Sigmoid colon (tissue), 7 donors: Measurements from ENCODE around the gene RIMKLB. TPM values are rescaled to one million over a fixed set of nuclear protein-coding genes. Genes with fewer than 3 reads are reported as not detected.

Experiments used
- DNase-seq: peaks from one replicate; pipeline ENCODE4 v3.0.0-alpha.2; 2019
- H3K27ac ChIP-seq, 4 donors: fragments of 200-600 bp; sonication (generic); one replicate each; pipeline ENCODE4 v1.5.1; 2016 to 2019; ENCODE audit warnings: mild to moderate bottlenecking in 1 of 4
- H3K27me3 ChIP-seq, 3 donors: fragments of 200-600 bp; sonication (generic); one replicate each; pipeline ENCODE4 v1.5.1; 2019; ENCODE audit warnings: mild to moderate bottlenecking in 1 of 3
- H3K36me3 ChIP-seq, 4 donors: fragments of 200-600 bp; sonication (generic); one replicate each; pipeline ENCODE4 v1.5.1; 2016 to 2019
- H3K4me1 ChIP-seq, 4 donors: fragments of 200-600 bp; sonication (generic); one replicate each; pipeline ENCODE4 v1.5.1; 2017 to 2019
- H3K4me3 ChIP-seq, 4 donors: fragments of 200-600 bp; sonication (generic); one replicate each; pipeline ENCODE4 v1.5.1; 2017 to 2019; ENCODE audit warnings: mild to moderate bottlenecking in 2 of 4, moderate library complexity in 1 of 4
- H3K9me3 ChIP-seq, 4 donors: fragments of 200-600 bp in 3 of 4; sonication (generic) in 3 of 4; one replicate each; pipeline versions ENCODE4 v1.5.1 to v1.6.1; 2013 to 2019
- EP300 ChIP-seq, 4 donors: sonication (generic); formaldehyde crosslinking; IDR thresholded peaks; one replicate each; pipeline ENCODE4 v1.6.1; 2017; ENCODE audit warnings: antibody characterized with exemption in 4 of 4
- POLR2A ChIP-seq, 2 donors: fragments of 450-650 bp; IDR thresholded peaks; one replicate each; pipeline ENCODE4 v1.6.1; 2016; ENCODE audit warnings: antibody characterized with exemption in 2 of 2, mild to moderate bottlenecking in 2 of 2, moderate library complexity in 2 of 2
- POLR2AphosphoS5 ChIP-seq, 4 donors: sonication (generic); formaldehyde crosslinking; IDR thresholded peaks; one replicate each; pipeline ENCODE4 v1.6.1; 2017; ENCODE audit warnings: antibody characterized with exemption in 4 of 4
- WGBS, 2 donors: extraction: QIAGEN DNeasy Blood & Tissue Kit; methylation state at CpG; one replicate each; pipeline ENCODE4 v1.1.7; 2013; 5-methylcytosine and 5-hydroxymethylcytosine counted together
- intact Hi-C: fragments of 100-400 bp; cut with DNase I; formaldehyde crosslinking; loops from one replicate; pipeline ENCODE4 v1.15.1; 2023
- polyA plus RNA-seq, 3 donors: library from polyadenylated mRNA; stranded (reverse); fragments of 200-250 nt; gene quantifications; one replicate each; pipeline ENCODE4 v1.2.3, GENCODE V29; 2013
- total RNA-seq, 4 donors: library from RNA; depleted of rRNA; stranded (reverse); fragments of >200 nt; gene quantifications; one replicate each; pipeline ENCODE4 v1.1.0, GENCODE V29; 2016
- TF ChIP-seq, protein P1 (sequence below), 4 experiments: fragments of 450-650 bp in 3 of 4; fragments of 200-600 bp in 1 of 4; IDR thresholded peaks; one replicate each; pipeline ENCODE4 v1.5.1; 2016 to 2019; ENCODE audit warnings: antibody characterized with exemption in 4 of 4, mild to moderate bottlenecking in 3 of 4, moderate library complexity in 2 of 4
- donor health status: healthy with polysubstance abuse.
- donor health status: Bipolar disorder and iron deficiency.
- donor health status: healthy.

RIMKLB gene
- total and polyA plus RNA-seq, 7 donors = 0.23 to 60.4 (median 52.3) TPM

- Histone ChIP-seq H3K36me3 (no peaks in the 10 kb centered on the region), H3K27me3 (no peaks in the 10 kb centered on the region), H3K4me1 (no peaks in the 10 kb centered on the region), H3K27ac (no peak overlapping the region), H3K4me3 (no peak overlapping the region), H3K9me3 (no peaks in the 10 kb centered on the region)
- 54 to 75% methylated on average over 7 of the region's 7 CpGs for WGBS, 2 donors
- DNase-seq = no peak
- intact Hi-C loops = no loop called here
- TF ChIP-seq EP300 (IDR thresholded peaks at IDR 0.05) = no peak
- TF ChIP-seq POLR2AphosphoS5 (IDR thresholded peaks at IDR 0.05) = no peak
- TF ChIP-seq, protein P1, sequence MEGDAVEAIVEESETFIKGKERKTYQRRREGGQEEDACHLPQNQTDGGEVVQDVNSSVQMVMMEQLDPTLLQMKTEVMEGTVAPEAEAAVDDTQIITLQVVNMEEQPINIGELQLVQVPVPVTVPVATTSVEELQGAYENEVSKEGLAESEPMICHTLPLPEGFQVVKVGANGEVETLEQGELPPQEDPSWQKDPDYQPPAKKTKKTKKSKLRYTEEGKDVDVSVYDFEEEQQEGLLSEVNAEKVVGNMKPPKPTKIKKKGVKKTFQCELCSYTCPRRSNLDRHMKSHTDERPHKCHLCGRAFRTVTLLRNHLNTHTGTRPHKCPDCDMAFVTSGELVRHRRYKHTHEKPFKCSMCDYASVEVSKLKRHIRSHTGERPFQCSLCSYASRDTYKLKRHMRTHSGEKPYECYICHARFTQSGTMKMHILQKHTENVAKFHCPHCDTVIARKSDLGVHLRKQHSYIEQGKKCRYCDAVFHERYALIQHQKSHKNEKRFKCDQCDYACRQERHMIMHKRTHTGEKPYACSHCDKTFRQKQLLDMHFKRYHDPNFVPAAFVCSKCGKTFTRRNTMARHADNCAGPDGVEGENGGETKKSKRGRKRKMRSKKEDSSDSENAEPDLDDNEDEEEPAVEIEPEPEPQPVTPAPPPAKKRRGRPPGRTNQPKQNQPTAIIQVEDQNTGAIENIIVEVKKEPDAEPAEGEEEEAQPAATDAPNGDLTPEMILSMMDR (IDR thresholded peaks at IDR 0.05) = no peak
- no peak for TF ChIP-seq POLR2A (IDR thresholded peaks at IDR 0.05)
These were observed 131.8 kb downstream of the RIMKLB start for GRCh38 chr12:8829621-8830020.

- Histone ChIP-seq H3K4me1 (no peaks in the 10 kb centered on the region), H3K27ac (no peak overlapping the region), H3K27me3 (no peaks in the 10 kb centered on the region), H3K36me3 (no peaks in the 10 kb centered on the region), H3K9me3 (no peaks in the 10 kb centered on the region), H3K4me3 (no peak overlapping the region)
- 82 to 86% methylated on average over 9 of the region's 9 CpGs for WGBS, 2 donors
- intact Hi-C loops = no loop called here
- DNase-seq = no peak
- TF ChIP-seq EP300 (IDR thresholded peaks at IDR 0.05) (no peak), POLR2A (IDR thresholded peaks at IDR 0.05) (no peak), POLR2AphosphoS5 (IDR thresholded peaks at IDR 0.05) (no peak)
- TF ChIP-seq, protein P1 (IDR thresholded peaks at IDR 0.05) = no peak
These were observed 133.3 kb downstream of the RIMKLB start for GRCh38 chr12:8831116-8831515.

GRCh38 chr12:8832500-8832899, 134.7 kb downstream of the RIMKLB start:
- Histone ChIP-seq H3K36me3 (no peaks in the 10 kb centered on the region), H3K4me1 (no peaks in the 10 kb centered on the region), H3K9me3 (no peaks in the 10 kb centered on the region), H3K27me3 (no peaks in the 10 kb centered on the region), H3K4me3 (no peak overlapping the region), H3K27ac (no peak overlapping the region)
- TF ChIP-seq, protein P1 (IDR thresholded peaks at IDR 0.05) = no peak
- TF ChIP-seq POLR2AphosphoS5 (IDR thresholded peaks at IDR 0.05) (no peak), EP300 (IDR thresholded peaks at IDR 0.05) (no peak), POLR2A (IDR thresholded peaks at IDR 0.05) (no peak)
- intact Hi-C loops = no loop called here
- no peak for DNase-seq
- WGBS, 2 donors = 71 to 79% methylated on average over 6 of the region's 6 CpGs

Other genes with a start within 250 kb of the RIMKLB start
- not detected for gene CLEC6A, start 242.0 kb upstream of the RIMKLB start, total RNA-seq
- gene CLEC6A, start 242.0 kb upstream of the RIMKLB start, polyA plus RNA-seq = under 1 TPM in 1 of 3 donors, not detected in 2; 0.29 TPM
- under 1 TPM in 3 of 4 donors, not detected in 1; 0.16 to 0.55 (median 0.41) TPM for gene CLEC4D, start 184.5 kb upstream of the RIMKLB start, total RNA-seq
- under 1 TPM in 1 of 3 donors, not detected in 2; 0.12 TPM for gene CLEC4D, start 184.5 kb upstream of the RIMKLB start, polyA plus RNA-seq
- 1 to 10 TPM; 1.9 to 5.4 (median 3.8) TPM for gene CLEC4E, start 157.1 kb upstream of the RIMKLB start, total RNA-seq
- gene CLEC4E, start 157.1 kb upstream of the RIMKLB start, polyA plus RNA-seq = 1 to 10 TPM in 2 of 3 donors, under 1 TPM in 1; 0.46 to 2.0 (median 1.8) TPM
- 1 to 10 TPM in 1 of 4 donors, not detected in 3; 1.1 TPM for gene AICDA, start 85.1 kb upstream of the RIMKLB start, total RNA-seq
- gene AICDA, start 85.1 kb upstream of the RIMKLB start, polyA plus RNA-seq = under 1 TPM in 2 of 3 donors, not detected in 1; 0.60 to 0.80 TPM
- gene MFAP5, start 35.2 kb upstream of the RIMKLB start, total RNA-seq = 100 to 1,000 TPM in 3 of 4 donors, 10 to 100 TPM in 1; 33.3 to 313 (median 209) TPM
- gene MFAP5, start 35.2 kb upstream of the RIMKLB start, polyA plus RNA-seq = 10 to 100 TPM in 1 of 3 donors, 1 to 10 TPM in 2; 6.2 to 36.0 (median 7.2) TPM
- not detected for gene A2ML1, start 124.6 kb downstream of the RIMKLB start, total RNA-seq
- under 1 TPM in 2 of 3 donors, not detected in 1; 0.06 to 0.60 TPM for gene A2ML1, start 124.6 kb downstream of the RIMKLB start, polyA plus RNA-seq
- gene PHC1, start 216.5 kb downstream of the RIMKLB start, total RNA-seq = 10 to 100 TPM; 31.0 to 46.8 (median 36.7) TPM
- 10 to 100 TPM in 1 of 3 donors, 1 to 10 TPM in 2; 2.1 to 14.7 (median 3.0) TPM for gene PHC1, start 216.5 kb downstream of the RIMKLB start, polyA plus RNA-seq